Measurements from ENCODE around the gene ASB11. TPM values are rescaled to one million over a fixed set of nuclear protein-coding genes. Genes with fewer than 3 reads are reported as not detected.

ASB11 gene
- total RNA-seq, 1 donor from 2014 or later = not detected

Other genes starting within 250 kb of the ASB11 start
- 0.27 TPM in 1 of 2 replicates, not detected in the other for gene ASB9, start 45.6 kb downstream of the ASB11 start, total RNA-seq
- gene PIGA, start 19.9 kb upstream of the ASB11 start, total RNA-seq = 11.8 and 14.0 TPM in 2 replicates
- not detected in 2 replicates for gene VEGFD, start 68.8 kb upstream of the ASB11 start, total RNA-seq
- 5.0 and 5.5 TPM in 2 replicates for gene PIR, start 177.7 kb upstream of the ASB11 start, total RNA-seq
- gene BMX, start 185.2 kb upstream of the ASB11 start, total RNA-seq = not detected in 2 replicates